ENCODE measurements around the gene GPATCH4.
"Not testable (repeated sequence)": the region's sequence is repeated elsewhere in the genome, so short reads cannot be mapped to it uniquely, and the experiment has no call there.

Gene GPATCH4

GRCh38 chr1:156593661-156593989 is 7.7 kb downstream of the GPATCH4 start:
- H3K4me1 ChIP-seq (ENCODE audit: insufficient read depth, low read length), result peaks cover 12% of the 10 kb centered on the region
- no peaks in the 10 kb centered on the region for H3K27me3 ChIP-seq (ENCODE audit: control insufficient read depth in 1 of 2, insufficient read depth in 2 of 2, low read length in 2 of 2)
- H3K4me3 ChIP-seq (ENCODE audit: low read depth in 1 of 2, low read length in 2 of 2), result no peak overlapping the region
- peaks cover 49% of the 10 kb centered on the region for H3K36me3 ChIP-seq (ENCODE audit: insufficient read depth, low read length)
- H3K27ac ChIP-seq (ENCODE audit: low read depth, low read length), result no peak overlapping the region
- no peaks in the 10 kb centered on the region for H3K9me3 ChIP-seq (ENCODE audit: low read length)
- H3K9ac ChIP-seq (ENCODE audit: low read length), result no peak overlapping the region

- H3K27ac ChIP-seq (ENCODE audit: low read depth, low read length), result no peak overlapping the region
- H3K4me3 ChIP-seq (ENCODE audit: low read depth in 1 of 2, low read length in 2 of 2), result no peak overlapping the region
- H3K9me3 ChIP-seq (ENCODE audit: low read length), result no peaks in the 10 kb centered on the region
- peaks cover 43% of the 10 kb centered on the region for H3K36me3 ChIP-seq (ENCODE audit: insufficient read depth, low read length)
- peaks cover 12% of the 10 kb centered on the region for H3K4me1 ChIP-seq (ENCODE audit: insufficient read depth, low read length)
- H3K27me3 ChIP-seq (ENCODE audit: control insufficient read depth in 1 of 2, insufficient read depth in 2 of 2, low read length in 2 of 2), result no peaks in the 10 kb centered on the region
- H3K9ac ChIP-seq (ENCODE audit: low read length), result no peak overlapping the region
These were observed 8.2 kb downstream of the GPATCH4 start for GRCh38 chr1:156592910-156593660.

- H3K4me1 ChIP-seq (ENCODE audit: insufficient read depth, low read length), result peaks cover 12% of the 10 kb centered on the region
- H3K9me3 ChIP-seq (ENCODE audit: low read length), result no peaks in the 10 kb centered on the region
- peak overlapping the region; percentile 90 for H3K27ac ChIP-seq (ENCODE audit: low read depth, low read length)
- H3K9ac ChIP-seq (ENCODE audit: low read length), result peak overlapping the region; percentile 72
- no peaks in the 10 kb centered on the region for H3K27me3 ChIP-seq (ENCODE audit: control insufficient read depth in 1 of 2, insufficient read depth in 2 of 2, low read length in 2 of 2)
- peaks cover 36% of the 10 kb centered on the region for H3K36me3 ChIP-seq (ENCODE audit: insufficient read depth, low read length)
- peak overlapping the region; percentile 78 to 82 for H3K4me3 ChIP-seq (ENCODE audit: low read depth in 1 of 2, low read length in 2 of 2)
These were observed 8.9 kb downstream of the GPATCH4 start for GRCh38 chr1:156592158-156592909.

GRCh38 chr1:156591432-156592157 is 9.7 kb downstream of the GPATCH4 start, which contains the start of gene NAXE:
Gene NAXE, plus strand, starts transcription at chr1:156591776. Its CDS starts 29 bp downstream, at chr1:156591805.
- H3K27ac ChIP-seq (ENCODE audit: low read depth, low read length), result peak within 1 kb of the TSS; percentile 90
- H3K27me3 ChIP-seq (ENCODE audit: control insufficient read depth in 1 of 2, insufficient read depth in 2 of 2, low read length in 2 of 2), result no peaks in the 10 kb centered on the region
- H3K9me3 ChIP-seq (ENCODE audit: low read length), result no peaks in the 10 kb centered on the region
- H3K36me3 ChIP-seq (ENCODE audit: insufficient read depth, low read length), result peaks cover 29% of the 10 kb centered on the region
- peak within 1 kb of the TSS; percentile 91 for H3K9ac ChIP-seq (ENCODE audit: low read length)
- peaks cover 12% of the 10 kb centered on the region for H3K4me1 ChIP-seq (ENCODE audit: insufficient read depth, low read length)
- H3K4me3 ChIP-seq (ENCODE audit: low read depth in 1 of 2, low read length in 2 of 2), result peak within 1 kb of the TSS; percentile 78 to 82

- H3K27ac ChIP-seq (ENCODE audit: low read depth, low read length), result peak overlapping the region; percentile 90
- no peaks in the 10 kb centered on the region for H3K9me3 ChIP-seq (ENCODE audit: low read length)
- H3K9ac ChIP-seq (ENCODE audit: low read length), result peak overlapping the region; percentile 91
- peaks cover 12% of the 10 kb centered on the region for H3K4me1 ChIP-seq (ENCODE audit: insufficient read depth, low read length)
- H3K27me3 ChIP-seq (ENCODE audit: control insufficient read depth in 1 of 2, insufficient read depth in 2 of 2, low read length in 2 of 2), result no peaks in the 10 kb centered on the region
- peaks cover 24% of the 10 kb centered on the region for H3K36me3 ChIP-seq (ENCODE audit: insufficient read depth, low read length)
- peak overlapping the region; percentile 42 to 78 for H3K4me3 ChIP-seq (ENCODE audit: low read depth in 1 of 2, low read length in 2 of 2)
These were observed 10.2 kb downstream of the GPATCH4 start for GRCh38 chr1:156591181-156591431.

- Histone ChIP-seq H3K27ac (ENCODE audit: low read depth, low read length) (peak overlapping the region; percentile 90), H3K27me3 (ENCODE audit: control insufficient read depth in 1 of 2, insufficient read depth in 2 of 2, low read length in 2 of 2) (no peaks in the 10 kb centered on the region), H3K9me3 (ENCODE audit: low read length) (no peaks in the 10 kb centered on the region), H3K36me3 (ENCODE audit: insufficient read depth, low read length) (peaks cover 19% of the 10 kb centered on the region), H3K4me1 (ENCODE audit: insufficient read depth, low read length) (peaks cover 12% of the 10 kb centered on the region), H3K9ac (ENCODE audit: low read length) (peak overlapping the region; percentile 91), H3K4me3 (ENCODE audit: low read depth in 1 of 2, low read length in 2 of 2) (peak overlapping the region; percentile 42 to 78)
These were observed 10.7 kb downstream of the GPATCH4 start for GRCh38 chr1:156590326-156591180.

- Histone ChIP-seq H3K4me1 (ENCODE audit: insufficient read depth, low read length) (peaks cover 12% of the 10 kb centered on the region), H3K4me3 (ENCODE audit: low read depth in 1 of 2, low read length in 2 of 2) (no peak overlapping the region), H3K9me3 (ENCODE audit: low read length) (no peaks in the 10 kb centered on the region), H3K9ac (ENCODE audit: low read length) (no peak overlapping the region), H3K27me3 (ENCODE audit: control insufficient read depth in 1 of 2, insufficient read depth in 2 of 2, low read length in 2 of 2) (no peaks in the 10 kb centered on the region), H3K27ac (ENCODE audit: low read depth, low read length) (no peak overlapping the region), H3K36me3 (ENCODE audit: insufficient read depth, low read length) (peaks cover 10% of the 10 kb centered on the region)
These were observed 11.7 kb downstream of the GPATCH4 start for GRCh38 chr1:156589546-156589945.

- H3K4me1 ChIP-seq (ENCODE audit: insufficient read depth, low read length), result peaks cover 12% of the 10 kb centered on the region
- not testable (repeated sequence) for H3K36me3 ChIP-seq (ENCODE audit: insufficient read depth, low read length); H3K4me3 ChIP-seq (ENCODE audit: low read depth in 1 of 2, low read length in 2 of 2); H3K9ac ChIP-seq (ENCODE audit: low read length); H3K27ac ChIP-seq (ENCODE audit: low read depth, low read length); H3K27me3 ChIP-seq (ENCODE audit: control insufficient read depth in 1 of 2, insufficient read depth in 2 of 2, low read length in 2 of 2); H3K9me3 ChIP-seq (ENCODE audit: low read length)
These were observed 13.4 kb downstream of the GPATCH4 start for GRCh38 chr1:156587927-156588326.

- Histone ChIP-seq H3K27me3 (ENCODE audit: control insufficient read depth in 1 of 2, insufficient read depth in 2 of 2, low read length in 2 of 2) (no peaks in the 10 kb centered on the region), H3K4me3 (ENCODE audit: low read depth in 1 of 2, low read length in 2 of 2) (no peak overlapping the region), H3K4me1 (ENCODE audit: insufficient read depth, low read length) (peaks cover 6% of the 10 kb centered on the region), H3K9ac (ENCODE audit: low read length) (no peak overlapping the region), H3K27ac (ENCODE audit: low read depth, low read length) (no peak overlapping the region), H3K36me3 (ENCODE audit: insufficient read depth, low read length) (no peaks in the 10 kb centered on the region), H3K9me3 (ENCODE audit: low read length) (no peaks in the 10 kb centered on the region)
These were observed 14.3 kb downstream of the GPATCH4 start for GRCh38 chr1:156586892-156587477.

GRCh38 chr1:156586323-156586722 is 15.0 kb downstream of the GPATCH4 start:
- no peaks in the 10 kb centered on the region for H3K27me3 ChIP-seq (ENCODE audit: control insufficient read depth in 1 of 2, insufficient read depth in 2 of 2, low read length in 2 of 2)
- H3K36me3 ChIP-seq (ENCODE audit: insufficient read depth, low read length), result no peaks in the 10 kb centered on the region
- H3K4me3 ChIP-seq (ENCODE audit: low read depth in 1 of 2, low read length in 2 of 2), result no peak overlapping the region
- H3K4me1 ChIP-seq (ENCODE audit: insufficient read depth, low read length), result peaks cover 5% of the 10 kb centered on the region
- H3K9me3 ChIP-seq (ENCODE audit: low read length), result no peaks in the 10 kb centered on the region
- H3K9ac ChIP-seq (ENCODE audit: low read length), result no peak overlapping the region
- no peak overlapping the region for H3K27ac ChIP-seq (ENCODE audit: low read depth, low read length)
